Measurements from ENCODE around the gene XRCC4.

XRCC4 gene

DNA sequence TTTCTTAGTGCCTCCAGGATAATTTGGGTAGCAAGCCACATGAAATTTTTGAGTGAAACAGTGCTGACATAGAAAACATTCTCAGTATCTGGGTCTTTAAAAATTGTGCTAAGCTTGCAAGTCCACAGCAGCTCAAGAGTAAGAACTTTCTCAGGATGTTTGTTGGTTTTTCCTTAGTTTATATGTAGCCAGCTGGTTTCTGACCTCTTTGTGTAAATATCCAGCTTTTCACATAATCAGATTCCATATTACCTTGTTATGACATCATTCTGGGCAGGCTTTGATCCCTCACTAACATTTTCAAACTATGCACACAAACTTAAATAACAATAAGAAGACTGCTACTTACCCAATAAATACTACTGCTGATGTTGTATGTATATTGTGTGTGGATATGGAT lies 311.3 kb downstream of the XRCC4 start:
- DNase-seq (ENCODE audit: low read depth): no peak

DNA sequence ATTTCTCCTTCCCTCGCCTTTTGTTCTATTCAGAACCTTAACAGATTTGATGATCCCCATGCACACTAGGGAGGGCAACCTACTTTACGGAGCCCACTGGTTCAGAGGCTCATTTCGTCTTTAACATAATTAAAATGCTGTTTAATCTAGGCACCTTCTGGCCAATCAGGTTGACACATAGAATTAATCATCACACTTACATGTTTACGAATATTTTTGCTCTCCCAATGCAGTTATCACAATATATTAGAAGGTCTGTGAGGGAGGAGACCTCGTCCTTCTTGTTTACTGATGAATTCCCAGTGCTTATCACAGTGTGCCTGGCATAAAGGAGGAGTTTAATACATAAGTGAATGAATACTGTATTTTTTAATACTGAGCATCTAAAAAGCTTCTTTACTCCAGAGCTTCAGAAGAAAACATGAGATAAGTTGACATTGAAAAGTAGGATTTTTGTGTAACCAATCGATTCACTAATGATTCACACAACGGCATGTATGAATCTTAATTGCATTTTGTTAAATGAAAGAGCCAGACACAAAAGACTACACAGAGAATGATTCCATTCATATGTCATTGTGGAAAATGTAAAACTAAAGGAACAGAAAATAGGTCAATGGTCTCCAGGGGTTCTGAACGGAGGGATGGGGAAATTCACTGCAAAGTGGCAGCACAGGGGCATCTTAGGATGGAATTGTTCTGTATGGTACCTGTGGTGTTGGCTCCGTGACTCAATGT lies 315.6 kb downstream of the XRCC4 start:
- DNase-seq (ENCODE audit: low read depth): no peak

DNA sequence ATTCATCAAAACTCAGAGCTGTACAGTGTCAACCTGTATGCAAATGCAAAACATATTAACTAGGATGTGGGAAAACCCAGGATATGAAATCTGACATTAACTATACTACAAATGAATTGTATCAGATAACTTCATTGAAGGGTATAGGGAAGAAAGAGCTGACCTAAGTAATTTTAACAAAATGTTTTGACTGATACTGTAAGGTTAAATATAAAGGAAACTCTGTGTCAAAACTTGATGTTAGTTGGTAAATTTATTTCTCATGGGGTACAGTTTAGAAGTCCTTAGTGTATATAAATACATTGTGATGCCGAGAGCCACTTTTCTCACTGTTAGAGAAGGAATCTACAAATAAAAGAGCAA lies 316.1 kb downstream of the XRCC4 start:
- no peak for DNase-seq (ENCODE audit: low read depth)

DNA sequence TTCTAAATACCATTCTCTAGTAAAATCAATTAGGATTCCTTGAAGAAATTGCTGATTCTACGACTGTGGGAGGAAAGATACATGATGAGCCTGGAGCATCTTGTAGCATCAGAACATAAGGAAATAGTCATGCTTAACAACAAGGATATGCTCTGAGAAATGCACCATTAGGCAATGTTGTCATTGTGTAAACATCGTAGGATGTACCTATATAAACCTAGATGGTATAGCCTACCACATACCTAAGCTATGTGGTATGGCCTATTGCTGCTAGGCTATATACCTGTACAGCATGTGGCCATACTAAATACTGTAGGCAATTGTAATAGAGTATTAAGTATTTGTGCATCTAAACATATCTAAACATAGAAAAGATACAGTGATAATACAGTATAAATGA lies 316.8 kb downstream of the XRCC4 start:
- no peak for DNase-seq (ENCODE audit: low read depth)

DNA sequence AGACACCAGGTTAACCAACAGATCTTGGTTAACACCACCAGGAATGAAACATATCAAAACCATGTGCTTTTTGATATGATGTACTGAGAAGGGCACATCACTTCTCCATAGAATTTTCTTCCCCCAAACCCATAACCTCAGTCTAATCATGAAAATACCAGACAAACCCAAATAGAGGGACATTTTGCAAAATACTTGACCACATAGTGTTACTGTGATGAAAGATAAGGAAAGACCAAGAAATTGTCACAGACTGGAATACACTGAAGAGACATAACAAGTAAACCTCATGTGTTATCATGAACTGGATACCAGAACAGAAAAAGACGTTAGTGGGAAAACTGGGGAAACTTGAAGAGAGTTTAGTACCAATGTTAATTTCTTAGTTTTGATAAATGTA lies 319.3 kb downstream of the XRCC4 start:
- no peak for DNase-seq (ENCODE audit: low read depth)

DNA sequence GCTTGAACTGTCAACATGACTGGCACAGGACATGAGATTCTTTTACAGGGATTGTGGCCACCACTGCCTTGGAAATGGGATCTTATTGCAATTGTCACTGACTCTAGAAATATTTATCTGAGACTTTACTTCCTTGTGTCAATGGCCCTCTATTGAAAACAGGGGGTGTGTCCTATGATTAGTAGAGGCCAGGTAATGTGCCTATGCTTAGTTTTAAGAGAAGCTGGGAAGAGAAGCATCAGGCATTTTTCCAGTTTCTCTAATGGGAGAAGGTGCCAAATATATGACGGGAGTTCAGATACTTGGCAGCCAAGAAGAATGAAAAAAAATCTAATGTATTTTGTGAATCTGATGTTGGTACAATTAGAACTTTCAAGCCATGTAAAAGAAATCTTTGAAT lies 320.3 kb downstream of the XRCC4 start:
- no peak for DNase-seq (ENCODE audit: low read depth)

DNA sequence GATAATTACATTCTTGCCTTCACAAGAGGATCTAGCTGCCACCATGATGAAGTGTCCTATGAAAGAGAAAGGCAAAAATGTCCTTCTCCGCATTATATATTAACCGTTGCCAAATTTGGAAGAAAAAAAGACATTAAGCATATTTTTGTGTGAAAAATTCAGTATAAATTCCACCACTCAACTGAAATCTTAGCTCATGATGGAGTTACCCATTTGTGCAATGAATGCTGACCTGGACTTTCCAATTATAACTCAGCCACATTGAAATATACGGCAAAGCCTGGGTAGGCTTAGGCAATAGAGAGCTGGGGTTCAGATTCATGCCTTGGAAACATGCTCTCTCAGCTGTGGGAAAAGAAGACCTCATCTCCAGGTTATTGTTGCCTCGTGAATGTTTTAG lies 322.9 kb downstream of the XRCC4 start:
- no peak for DNase-seq (ENCODE audit: low read depth)

DNA sequence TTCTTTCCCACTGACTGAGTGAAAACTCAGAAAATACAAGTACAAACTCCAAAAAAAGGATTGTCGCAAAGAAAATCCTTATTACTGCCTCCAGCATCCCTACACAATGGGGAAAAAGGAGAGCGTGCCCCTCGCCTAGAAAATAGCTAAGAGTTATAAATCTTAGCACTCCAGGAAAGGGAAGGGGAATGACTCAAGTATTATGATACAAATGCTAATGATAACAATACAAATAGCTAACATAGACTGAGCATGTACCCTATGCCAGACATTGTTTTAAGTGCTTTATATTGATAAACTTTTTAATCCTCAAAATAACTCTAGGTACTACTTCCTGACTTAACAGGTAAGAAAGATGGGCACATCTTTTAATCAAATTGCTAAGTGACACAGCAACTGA lies 323.4 kb downstream of the XRCC4 start:
- no peak for DNase-seq (ENCODE audit: low read depth)

DNA sequence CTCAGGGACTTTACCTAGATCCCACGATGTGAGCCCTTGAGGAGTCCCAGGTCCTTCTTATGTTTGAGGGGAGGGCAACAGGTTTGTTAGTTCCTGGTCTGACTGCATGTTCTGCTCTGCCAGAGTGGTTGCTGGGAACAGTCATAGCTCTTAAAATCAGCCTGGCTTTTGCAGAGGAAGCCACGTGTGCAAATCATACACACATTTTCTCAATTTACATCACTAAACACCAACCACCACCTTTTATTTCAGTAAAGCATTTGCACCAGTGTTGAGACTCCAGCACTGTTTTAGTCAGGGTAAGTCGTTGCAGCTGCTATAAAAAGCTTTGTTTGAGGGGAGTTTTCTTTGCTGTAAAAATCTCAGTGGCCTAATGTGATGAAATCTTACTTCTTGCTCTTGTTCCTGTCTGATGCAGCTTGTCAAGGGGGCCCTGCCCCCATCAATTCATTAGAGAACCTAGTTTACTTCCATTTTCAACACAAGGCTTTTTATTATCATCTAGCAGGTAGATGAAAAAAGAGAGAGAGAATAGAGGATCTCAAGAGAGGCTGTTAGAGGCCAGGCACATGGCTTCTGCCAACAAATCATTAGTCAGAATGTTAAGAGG lies 323.9 kb downstream of the XRCC4 start:
- no peak for DNase-seq (ENCODE audit: low read depth)

DNA sequence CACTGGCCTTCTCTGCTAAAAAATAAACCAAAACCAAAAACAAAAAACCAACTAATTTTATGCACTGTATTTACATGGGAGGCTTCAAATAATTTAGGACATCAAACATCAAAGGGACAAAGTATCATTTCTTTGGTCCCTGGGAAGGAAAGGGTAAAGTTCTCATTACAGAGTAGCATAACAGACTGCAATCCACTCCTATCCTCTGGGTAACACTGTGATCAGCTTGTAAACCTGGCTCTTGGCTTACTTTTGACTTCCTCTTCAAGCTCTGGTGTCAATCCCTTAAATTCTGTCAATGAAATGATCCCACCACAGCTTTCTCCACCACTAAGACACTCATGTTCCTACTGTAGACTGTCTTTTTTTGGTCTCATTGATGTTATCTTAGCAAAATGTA lies 324.4 kb downstream of the XRCC4 start:
- no peak for DNase-seq (ENCODE audit: low read depth)
